Activated naive CD8-positive, alpha-beta T cell treated with anti-CD3 and anti-CD28 coated beads for 36 hours (primary cell): Measurements from ENCODE around the gene LRBA. TPM values are rescaled to one million over a fixed set of nuclear protein-coding genes. Genes with fewer than 3 reads are reported as not detected.
"Not testable (repeated sequence)": the region's sequence is repeated elsewhere in the genome, so short reads cannot be mapped to it uniquely, and the experiment has no call there.

Experiments
- DNase-seq: peaks from one replicate; pipeline ENCODE4 v3.0.0; 2021
- H3K27ac Mint-ChIP-seq: one replicate; pipeline ENCODE4 v1.8.0; 2022; ENCODE audit warnings: mild to moderate bottlenecking, moderate library complexity, mixed read lengths
- H3K27me3 Mint-ChIP-seq: one replicate; pipeline ENCODE4 v1.8.0; 2022; ENCODE audit warnings: mild to moderate bottlenecking, mixed read lengths
- H3K36me3 Mint-ChIP-seq: one replicate; pipeline ENCODE4 v1.8.0; 2021; ENCODE audit warnings: mild to moderate bottlenecking, mixed read lengths
- H3K4me1 Mint-ChIP-seq: one replicate; pipeline ENCODE4 v1.8.0; 2021; ENCODE audit warnings: mixed read lengths
- H3K4me3 Mint-ChIP-seq: one replicate; pipeline ENCODE4 v1.8.0; 2022; ENCODE audit warnings: mild to moderate bottlenecking, moderate library complexity, mixed read lengths
- H3K9me3 Mint-ChIP-seq: one replicate; pipeline ENCODE4 v1.8.0; 2022; ENCODE audit warnings: mixed read lengths
- total RNA-seq, 2 experiments: library from RNA; stranded (reverse); gene quantifications; one replicate each; pipeline ENCODE4 v1.2.3, GENCODE V29; 2021

The LRBA gene
- total RNA-seq, 2 experiments from 2014 or later, result 52.5 to 61.2 TPM

GRCh38 chr4:150949342-150949741 is 65.7 kb downstream of the LRBA start:
- Mint-ChIP-seq H3K27ac (no peak overlapping the region), H3K4me1 (peaks cover 47% of the 10 kb centered on the region), H3K36me3 (peaks cover 18% of the 10 kb centered on the region), H3K27me3 (no peaks in the 10 kb centered on the region), H3K4me3 (no peak overlapping the region), H3K9me3 (peaks cover 2% of the 10 kb centered on the region)
- no peak for DNase-seq

- no peak overlapping the region for H3K4me3 Mint-ChIP-seq
- H3K27ac Mint-ChIP-seq, result no peak overlapping the region
- peaks cover 51% of the 10 kb centered on the region for H3K4me1 Mint-ChIP-seq
- peaks cover 2% of the 10 kb centered on the region for H3K9me3 Mint-ChIP-seq
- H3K36me3 Mint-ChIP-seq, result peaks cover 17% of the 10 kb centered on the region
- DNase-seq, result no peak
- no peaks in the 10 kb centered on the region for H3K27me3 Mint-ChIP-seq
These were observed 66.4 kb downstream of the LRBA start for GRCh38 chr4:150948710-150949109.

GRCh38 chr4:150948074-150948473 is 67.0 kb downstream of the LRBA start:
- DNase-seq, result no peak
- Mint-ChIP-seq H3K4me3 (no peak overlapping the region), H3K27me3 (no peaks in the 10 kb centered on the region), H3K9me3 (peaks cover 2% of the 10 kb centered on the region), H3K27ac (no peak overlapping the region), H3K4me1 (peaks cover 54% of the 10 kb centered on the region), H3K36me3 (peaks cover 12% of the 10 kb centered on the region)

GRCh38 chr4:150944660-150945059 is 70.4 kb downstream of the LRBA start:
- Mint-ChIP-seq H3K4me1 (peaks cover 46% of the 10 kb centered on the region), H3K27ac (no peak overlapping the region), H3K36me3 (peaks cover 10% of the 10 kb centered on the region), H3K27me3 (no peaks in the 10 kb centered on the region), H3K9me3 (peaks cover 1% of the 10 kb centered on the region), H3K4me3 (no peak overlapping the region)
- no peak for DNase-seq

GRCh38 chr4:150943818-150944217 is 71.3 kb downstream of the LRBA start:
- Mint-ChIP-seq H3K9me3 (no peaks in the 10 kb centered on the region), H3K4me1 (peaks cover 48% of the 10 kb centered on the region), H3K27ac (no peak overlapping the region), H3K4me3 (no peak overlapping the region), H3K27me3 (no peaks in the 10 kb centered on the region), H3K36me3 (peaks cover 7% of the 10 kb centered on the region)
- no peak for DNase-seq

- H3K9me3 Mint-ChIP-seq, result no peaks in the 10 kb centered on the region
- peaks cover 54% of the 10 kb centered on the region for H3K4me1 Mint-ChIP-seq
- DNase-seq, result no peak
- no peak overlapping the region for H3K27ac Mint-ChIP-seq
- H3K27me3 Mint-ChIP-seq, result no peaks in the 10 kb centered on the region
- H3K4me3 Mint-ChIP-seq, result no peak overlapping the region
- peaks cover 6% of the 10 kb centered on the region for H3K36me3 Mint-ChIP-seq
These were observed 72.0 kb downstream of the LRBA start for GRCh38 chr4:150943126-150943525.

GRCh38 chr4:150942539-150942938 is 72.5 kb downstream of the LRBA start:
- H3K9me3 Mint-ChIP-seq, result no peaks in the 10 kb centered on the region
- peaks cover 54% of the 10 kb centered on the region for H3K4me1 Mint-ChIP-seq
- no peak overlapping the region for H3K27ac Mint-ChIP-seq
- no peak for DNase-seq
- H3K4me3 Mint-ChIP-seq, result no peak overlapping the region
- peaks cover 6% of the 10 kb centered on the region for H3K36me3 Mint-ChIP-seq
- H3K27me3 Mint-ChIP-seq, result no peaks in the 10 kb centered on the region

GRCh38 chr4:150940123-150940522 is 75.0 kb downstream of the LRBA start:
- Mint-ChIP-seq H3K4me1 (peaks cover 51% of the 10 kb centered on the region), H3K27me3 (no peaks in the 10 kb centered on the region), H3K9me3 (no peaks in the 10 kb centered on the region), H3K4me3 (no peak overlapping the region), H3K27ac (no peak overlapping the region), H3K36me3 (peaks cover 6% of the 10 kb centered on the region)
- no peak for DNase-seq

GRCh38 chr4:150939530-150939929 is 75.6 kb downstream of the LRBA start:
- H3K4me1 Mint-ChIP-seq, result peaks cover 47% of the 10 kb centered on the region
- no peak overlapping the region for H3K27ac Mint-ChIP-seq
- peaks cover 6% of the 10 kb centered on the region for H3K36me3 Mint-ChIP-seq

GRCh38 chr4:150938873-150939499 is 76.1 kb downstream of the LRBA start:
- H3K27ac Mint-ChIP-seq, result no peak overlapping the region
- no peaks in the 10 kb centered on the region for H3K9me3 Mint-ChIP-seq
- no peak overlapping the region for H3K4me3 Mint-ChIP-seq
- DNase-seq, result no peak
- no peaks in the 10 kb centered on the region for H3K27me3 Mint-ChIP-seq
- peaks cover 46% of the 10 kb centered on the region for H3K4me1 Mint-ChIP-seq
- H3K36me3 Mint-ChIP-seq, result peaks cover 6% of the 10 kb centered on the region

More at GRCh38 chr4:150939530-150939929, 75.6 kb downstream of the LRBA start:
- DNase-seq, result no peak
- Mint-ChIP-seq H3K27me3 (no peaks in the 10 kb centered on the region), H3K4me3 (no peak overlapping the region), H3K9me3 (no peaks in the 10 kb centered on the region)

- Mint-ChIP-seq H3K4me1 (peaks cover 42% of the 10 kb centered on the region), H3K27ac (no peak overlapping the region), H3K36me3 (peaks cover 7% of the 10 kb centered on the region), H3K4me3 (no peak overlapping the region), H3K27me3 (no peaks in the 10 kb centered on the region), H3K9me3 (no peaks in the 10 kb centered on the region)
- DNase-seq, result no peak
These were observed 76.7 kb downstream of the LRBA start for GRCh38 chr4:150938417-150938816.

- peaks cover 5% of the 10 kb centered on the region for H3K36me3 Mint-ChIP-seq
- H3K27me3 Mint-ChIP-seq, result no peaks in the 10 kb centered on the region
- H3K4me1 Mint-ChIP-seq, result peaks cover 22% of the 10 kb centered on the region
- no peak overlapping the region for H3K4me3 Mint-ChIP-seq
- no peaks in the 10 kb centered on the region for H3K9me3 Mint-ChIP-seq
- DNase-seq, result no peak
- no peak overlapping the region for H3K27ac Mint-ChIP-seq
These were observed 81.1 kb downstream of the LRBA start for GRCh38 chr4:150934022-150934421.

GRCh38 chr4:150931796-150932195 is 83.3 kb downstream of the LRBA start:
- no peaks in the 10 kb centered on the region for H3K9me3 Mint-ChIP-seq
- DNase-seq, result no peak
- no peak overlapping the region for H3K4me3 Mint-ChIP-seq
- H3K36me3 Mint-ChIP-seq, result peaks cover 14% of the 10 kb centered on the region
- H3K27ac Mint-ChIP-seq, result no peak overlapping the region
- peaks cover 5% of the 10 kb centered on the region for H3K4me1 Mint-ChIP-seq
- H3K27me3 Mint-ChIP-seq, result no peaks in the 10 kb centered on the region

- DNase-seq, result no peak
- no peak overlapping the region for H3K27ac Mint-ChIP-seq
- no peak overlapping the region for H3K4me3 Mint-ChIP-seq
- no peaks in the 10 kb centered on the region for H3K27me3 Mint-ChIP-seq
- peaks cover 16% of the 10 kb centered on the region for H3K36me3 Mint-ChIP-seq
- peaks cover 2% of the 10 kb centered on the region for H3K4me1 Mint-ChIP-seq
- no peaks in the 10 kb centered on the region for H3K9me3 Mint-ChIP-seq
These were observed 84.1 kb downstream of the LRBA start for GRCh38 chr4:150931005-150931404.

- Mint-ChIP-seq H3K9me3 (no peaks in the 10 kb centered on the region), H3K4me3 (no peak overlapping the region), H3K27ac (no peak overlapping the region), H3K4me1 (peaks cover 1% of the 10 kb centered on the region), H3K27me3 (no peaks in the 10 kb centered on the region), H3K36me3 (peaks cover 29% of the 10 kb centered on the region)
- DNase-seq, result no peak
These were observed 91.1 kb downstream of the LRBA start for GRCh38 chr4:150923945-150924344.

GRCh38 chr4:150921486-150921885 is 93.6 kb downstream of the LRBA start:
- H3K27ac Mint-ChIP-seq, H3K27me3 Mint-ChIP-seq, DNase-seq, H3K9me3 Mint-ChIP-seq, H3K4me1 Mint-ChIP-seq, H3K4me3 Mint-ChIP-seq: not testable (repeated sequence)
- peaks cover 32% of the 10 kb centered on the region for H3K36me3 Mint-ChIP-seq
